Stomach (tissue), 4 donors: ENCODE results near the gene FCHO2.

Experiments used
- CTCF ChIP-seq, 7 experiments: fragments of 450-650 bp in 4 of 7; fragments of 200-600 bp in 3 of 7; sonication (generic) in 3 of 7; IDR thresholded peaks; one replicate each; pipeline ENCODE4 v1.5.1; 2016 to 2019; ENCODE audit warnings: antibody characterized with exemption in 7 of 7, control low read depth in 2 of 7, mild to moderate bottlenecking in 1 of 7
- EP300 ChIP-seq: sonication (generic); formaldehyde crosslinking; IDR thresholded peaks from one replicate; pipeline ENCODE4 v1.6.1; 2017; ENCODE audit warnings: antibody characterized with exemption
- POLR2A ChIP-seq, 4 donors: fragments of 450-650 bp; IDR thresholded peaks; one replicate each; pipeline ENCODE4 v1.6.1; 2016; ENCODE audit warnings: antibody characterized with exemption in 4 of 4, control low read depth in 2 of 4, mild to moderate bottlenecking in 1 of 4, moderate library complexity in 1 of 4
- POLR2AphosphoS5 ChIP-seq, 3 donors: sonication (generic); formaldehyde crosslinking; IDR thresholded peaks; one replicate each; pipeline ENCODE4 v1.6.1; 2016; ENCODE audit warnings: antibody characterized with exemption in 3 of 3

- TF ChIP-seq CTCF (IDR thresholded peaks at IDR 0.05) (no peak), EP300 (no peak), POLR2A (IDR thresholded peaks at IDR 0.05) (no peak), POLR2AphosphoS5 (IDR thresholded peaks at IDR 0.05) (no peak)
Observed at GRCh38 chr5:73106335-73106734, 150.5 kb downstream of the FCHO2 start.
